GM21723 (cell line): ENCODE measurements around the gene ITGAX.
A peak's percentile ranks its signal among the peaks of the same experiment; 100 is the strongest.
"Not testable (repeated sequence)": the region's sequence is repeated elsewhere in the genome, so short reads cannot be mapped to it uniquely, and the experiment has no call there.

ENCODE experiments used
- ATAC-seq: cut with Tn5 transposase; IDR thresholded peaks from one replicate; pipeline ENCODE4 v1.9.1; 2021; ENCODE audit warnings: mild to moderate bottlenecking, moderate library complexity; ENCODE audit not compliant: unreplicated experiment

The ITGAX gene

GRCh38 chr16:31354394-31355291, at the start of gene ITGAX:
Gene ITGAX (plus strand): TSS chr16:31355176. CDS start chr16:31355255, 79 bp downstream.
- ATAC-seq, result peak; percentile 74

- ATAC-seq, result no peak
Measured at GRCh38 chr16:31305219-31305618, 49.8 kb upstream of the ITGAX start.

- ATAC-seq, result not testable (repeated sequence)
Measured at GRCh38 chr16:31308381-31308780, 46.6 kb upstream of the ITGAX start.

GRCh38 chr16:31322500-31322899, 32.5 kb upstream of the ITGAX start:
- no peak for ATAC-seq

- no peak for ATAC-seq
Measured at GRCh38 chr16:31323959-31324629, 30.9 kb upstream of the ITGAX start.

- ATAC-seq, result no peak
Measured at GRCh38 chr16:31325171-31325570, 29.8 kb upstream of the ITGAX start.

- ATAC-seq, result no peak
Measured at GRCh38 chr16:31327646-31328225, 27.2 kb upstream of the ITGAX start.

- ATAC-seq, result no peak
Measured at GRCh38 chr16:31328322-31329052, 26.5 kb upstream of the ITGAX start.

GRCh38 chr16:31329671-31330552, 25.1 kb upstream of the ITGAX start:
- ATAC-seq, result no peak

- no peak for ATAC-seq
Measured at GRCh38 chr16:31330553-31330890, 24.5 kb upstream of the ITGAX start.

- no peak for ATAC-seq
Measured at GRCh38 chr16:31331141-31331764, 23.7 kb upstream of the ITGAX start.

GRCh38 chr16:31331807-31332301, 23.1 kb upstream of the ITGAX start:
- ATAC-seq, result no peak

- no peak for ATAC-seq
Measured at GRCh38 chr16:31332544-31332943, 22.4 kb upstream of the ITGAX start.

GRCh38 chr16:31333686-31334649, 21.0 kb upstream of the ITGAX start:
- ATAC-seq, result no peak

GRCh38 chr16:31334934-31335333, 20.0 kb upstream of the ITGAX start:
- ATAC-seq, result no peak

- no peak for ATAC-seq
Measured at GRCh38 chr16:31335431-31335830, 19.5 kb upstream of the ITGAX start.

GRCh38 chr16:31338166-31338685, 16.8 kb upstream of the ITGAX start:
- not testable (repeated sequence) for ATAC-seq

GRCh38 chr16:31344712-31345111, 10.3 kb upstream of the ITGAX start:
- ATAC-seq, result peak; percentile 92
